B cell (primary cell): ENCODE measurements around the gene NEDD1. TPM values are rescaled to one million over a fixed set of nuclear protein-coding genes. Genes with fewer than 3 reads are reported as not detected.

Experiments
- ATAC-seq: fragments of 200-7000 bp; cut with Tn5 transposase; one replicate; pipeline ENCODE4 v1.10.0; 2021; ENCODE audit warnings: low read depth, mild to moderate bottlenecking, moderate number of reproducible peaks, moderate library complexity
- CTCF ChIA-PET: fragments of 350-600 bp; sonication (Branson Sonifier 250); formaldehyde crosslinking; loops from one replicate; lab custom pipeline; 2021; ENCODE audit warnings: antibody characterized with exemption, inconsistent platforms; lab: Charles Lee
- POLR2A ChIA-PET: fragments of 350-600 bp; sonication (Branson Sonifier 250); formaldehyde crosslinking; loops from one replicate; lab custom pipeline; 2021; ENCODE audit warnings: antibody characterized with exemption; lab: Charles Lee
- DNase-seq: peaks from one replicate; pipeline ENCODE4 v3.0.0; 2013
- H2AFZ ChIP-seq: 2 replicates; pipeline ENCODE4 v1.6.1; 2012; ENCODE audit warnings: mild to moderate bottlenecking, low read depth, low read length; ENCODE audit not compliant: insufficient read depth, poor library complexity, severe bottlenecking
- H3K27ac ChIP-seq, 2 donors: 1 replicate in 1 of 2; 2 replicates in 1 of 2; pipeline ENCODE4 v1.5.1; 2012 to 2013; ENCODE audit warnings: low read length in 2 of 2, mild to moderate bottlenecking in 2 of 2, moderate library complexity in 1 of 2
- H3K27me3 ChIP-seq, 4 experiments: fragments of 200-600 bp in 1 of 4; sonication (generic) in 1 of 4; replicated peaks in 1 of 4; 1 replicate in 2 of 4; 2 replicates in 2 of 4; pipeline versions ENCODE4 v1.6.1 to v1.7.0; 2013 to 2016; ENCODE audit warnings: low read length in 3 of 4, mild to moderate bottlenecking in 2 of 4, mixed read lengths in 1 of 4, moderate library complexity in 1 of 4; ENCODE audit not compliant: insufficient read depth in 4 of 4, control insufficient read depth in 3 of 4; ENCODE audit errors: control extremely low read depth in 1 of 4
- H3K36me3 ChIP-seq, 2 experiments: replicated peaks in 1 of 2; 1 replicate in 1 of 2; 2 replicates in 1 of 2; pipeline versions ENCODE4 v1.6.1 to v1.7.1; 2013; ENCODE audit warnings: low read length in 1 of 2; ENCODE audit not compliant: insufficient read depth in 2 of 2, control insufficient read depth in 1 of 2; ENCODE audit errors: control extremely low read depth in 1 of 2, extremely low read depth in 1 of 2
- H3K4me1 ChIP-seq, 2 donors: fragments of 200-600 bp in 1 of 2; sonication (generic) in 1 of 2; 1 replicate in 1 of 2; 2 replicates in 1 of 2; pipeline versions ENCODE4 v1.5.1 to v1.6.1; 2013 to 2017; ENCODE audit warnings: low read length in 2 of 2; ENCODE audit not compliant: control insufficient read depth in 2 of 2, insufficient read depth in 2 of 2
- H3K4me2 ChIP-seq: replicated peaks from 2 replicates; pipeline ENCODE3; 2012; ENCODE audit warnings: mild to moderate bottlenecking, low read depth, low read length; ENCODE audit not compliant: poor library complexity, severe bottlenecking
- H3K4me3 ChIP-seq, 5 experiments: fragments of 200-600 bp in 1 of 5; sonication (generic) in 1 of 5; 1 replicate in 3 of 5; 2 replicates in 2 of 5; pipeline versions ENCODE4 v1.5.1 to v1.7.0; 2011 to 2016; ENCODE audit warnings: low read length in 4 of 5, mild to moderate bottlenecking in 4 of 5, low read depth in 2 of 5, control low read depth in 1 of 5, moderate library complexity in 1 of 5; ENCODE audit not compliant: insufficient read depth in 1 of 5; ENCODE audit errors: control extremely low read depth in 1 of 5, extremely low read depth in 1 of 5
- H3K79me2 ChIP-seq: fragments of 200-600 bp; sonication (generic); one replicate; pipeline ENCODE4 v1.6.0; 2016; ENCODE audit warnings: low read length; ENCODE audit not compliant: control insufficient read depth, insufficient read depth
- H3K9ac ChIP-seq: fragments of 200-600 bp; sonication (generic); 2 replicates; pipeline ENCODE4 v1.6.1; 2017; ENCODE audit warnings: mild to moderate bottlenecking, low read length, moderate library complexity
- H3K9me3 ChIP-seq, 3 donors: one replicate each; pipeline versions ENCODE4 v1.6.1 to v1.7.1; 2013; ENCODE audit warnings: low read length in 2 of 3; ENCODE audit not compliant: control insufficient read depth in 2 of 3, insufficient read depth in 1 of 3; ENCODE audit errors: control extremely low read depth in 1 of 3
- H4K20me1 ChIP-seq: 2 replicates; pipeline ENCODE4 v1.6.0; 2012; ENCODE audit warnings: mild to moderate bottlenecking, low read length; ENCODE audit not compliant: insufficient read depth, control insufficient read depth, poor library complexity, severe bottlenecking
- H3K27ac Mint-ChIP-seq: one replicate; pipeline ENCODE4 v1.8.0; 2021; ENCODE audit warnings: mixed read lengths
- H3K27me3 Mint-ChIP-seq: one replicate; pipeline ENCODE4 v1.8.0; 2021; ENCODE audit warnings: mixed read lengths
- H3K4me1 Mint-ChIP-seq: one replicate; pipeline ENCODE4 v1.8.0; 2021; ENCODE audit warnings: mixed read lengths
- H3K4me3 Mint-ChIP-seq: one replicate; pipeline ENCODE4 v1.8.0; 2021; ENCODE audit warnings: mixed read lengths
- H3K9me3 Mint-ChIP-seq: one replicate; pipeline ENCODE4 v1.8.0; 2022; ENCODE audit warnings: mixed read lengths; ENCODE audit not compliant: insufficient read depth
- EZH2 ChIP-seq: IDR thresholded peaks from 2 replicates; pipeline ENCODE4 v1.6.1; 2012; ENCODE audit warnings: borderline replicate concordance, low read depth, mild to moderate bottlenecking, moderate library complexity, low read length; ENCODE audit not compliant: insufficient read depth, poor library complexity, severe bottlenecking
- WGBS: methylation state at CpG from one replicate; pipeline ENCODE4 v1.1.5; 2013; ENCODE audit warnings: missing lambda C conversion rate; ENCODE audit not compliant: insufficient coverage; 5-methylcytosine and 5-hydroxymethylcytosine counted together
- intact Hi-C: fragments of 100-400 bp; cut with micrococcal nuclease; formaldehyde crosslinking; loops from one replicate; pipeline ENCODE4 v1.10.0; 2022
- polyA plus RNA-seq: library from polyadenylated mRNA; depleted of rRNA; stranded (reverse); fragments of >200 nt; gene quantifications from 2 replicates; pipeline ENCODE4 v1.2.3, GENCODE V29; 2012
- total RNA-seq, 2 donors: library from RNA; stranded (reverse); fragments of 120-200 nt in 1 of 2; gene quantifications; 1 replicate in 1 of 2; 2 replicates in 1 of 2; pipeline versions ENCODE4 v1.2.3 to v1.2.4, GENCODE V29; 2013 to 2022
- TF ChIP-seq, protein P1 (sequence below): fragments of 200-600 bp; IDR thresholded peaks from one replicate; pipeline ENCODE4 v1.8.0; 2022; ENCODE audit warnings: antibody characterized with exemption, mild to moderate bottlenecking

NEDD1 gene
- total and polyA plus RNA-seq, 2 donors (not counting 1 experiment from before 2014, with no cell fraction given), result 7.4 to 20.3 TPM

DNA sequence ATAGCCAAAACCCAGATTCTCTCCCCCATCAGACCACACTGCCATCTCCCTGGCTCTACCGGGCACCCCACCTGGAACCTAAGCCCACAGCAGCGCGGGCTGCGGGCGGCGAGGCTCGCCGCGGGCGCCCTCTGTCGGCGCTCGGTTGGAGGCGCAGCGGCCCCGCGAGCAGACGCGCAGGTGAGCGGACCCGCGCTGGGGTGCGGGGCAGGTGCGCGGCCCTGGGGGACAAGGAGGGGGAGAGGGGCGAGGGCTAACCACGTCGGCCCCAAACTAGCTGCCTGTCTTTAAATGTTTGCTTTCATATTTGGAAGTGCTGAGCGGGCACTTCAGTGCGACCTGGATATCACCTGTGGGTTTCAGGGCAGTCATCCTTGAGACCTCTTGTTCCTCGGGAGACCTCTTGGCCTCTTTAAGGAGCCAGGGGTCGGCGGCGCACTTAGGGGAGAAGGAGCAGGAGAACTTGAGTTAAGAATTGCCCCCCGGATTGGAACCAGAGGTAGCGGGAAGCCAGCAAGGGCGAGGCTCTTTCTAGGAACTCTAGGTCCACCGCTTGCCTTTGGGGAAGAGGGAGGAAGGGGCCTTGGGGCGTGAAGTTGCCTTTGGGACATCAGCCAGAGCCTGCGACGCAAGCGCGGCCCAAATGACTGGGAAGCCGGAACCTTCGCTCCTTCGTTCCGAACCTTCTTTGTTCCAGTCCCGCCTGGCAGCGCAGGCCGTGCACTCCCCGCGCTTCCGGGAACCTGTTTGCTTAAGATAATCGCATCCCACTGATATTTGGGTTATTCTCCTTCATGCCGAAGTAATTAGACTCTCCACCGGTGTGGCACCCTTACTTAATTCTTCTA lies 78.7 kb downstream of the NEDD1 start:
- Histone ChIP-seq H4K20me1 (no peaks in the 10 kb centered on the region), H3K79me2 (no peaks in the 10 kb centered on the region), H3K27me3 (peaks cover 0 to 20% (median 18%) of the 10 kb centered on the region in 4 experiments), H3K9me3 (no peaks in the 10 kb centered on the region), H3K27ac (no peak overlapping the region), H3K4me2 (peak overlapping the region; percentile 85), H3K9ac (peak overlapping the region; percentile 69), H3K4me1 (peaks cover 10 to 12% of the 10 kb centered on the region in 2 donors), H2AFZ (peak overlapping the region; percentile 76), H3K4me3 (peak overlapping the region in 4 of 5 experiments; percentile 14 to 59 (median 42)), H3K36me3 (no peaks in the 10 kb centered on the region)
- Mint-ChIP-seq H3K4me1 (peaks cover 6% of the 10 kb centered on the region), H3K27ac (no peak overlapping the region), H3K4me3 (peak overlapping the region; percentile 66), H3K27me3 (peaks cover 40% of the 10 kb centered on the region), H3K9me3 (no peaks in the 10 kb centered on the region)
- intact Hi-C loops, result loop anchor here (5.0 kb wide), 2 partner anchors 322 to 1412 kb away; no protein-coding TSS in a partner anchor
- peak; percentile 83 for ATAC-seq
- ChIA-PET CTCF (interaction anchor here (0.7 to 4.8 kb wide), 10 partner anchors 8 to 419 kb away, joined by 3 to 17 read pairs (median 4); no protein-coding TSS in a partner anchor), POLR2A (no interaction called here)
- WGBS, result 5% methylated on average over 52 of the region's 56 CpGs
- peak; percentile 67 for DNase-seq
- TF ChIP-seq, protein P1, sequence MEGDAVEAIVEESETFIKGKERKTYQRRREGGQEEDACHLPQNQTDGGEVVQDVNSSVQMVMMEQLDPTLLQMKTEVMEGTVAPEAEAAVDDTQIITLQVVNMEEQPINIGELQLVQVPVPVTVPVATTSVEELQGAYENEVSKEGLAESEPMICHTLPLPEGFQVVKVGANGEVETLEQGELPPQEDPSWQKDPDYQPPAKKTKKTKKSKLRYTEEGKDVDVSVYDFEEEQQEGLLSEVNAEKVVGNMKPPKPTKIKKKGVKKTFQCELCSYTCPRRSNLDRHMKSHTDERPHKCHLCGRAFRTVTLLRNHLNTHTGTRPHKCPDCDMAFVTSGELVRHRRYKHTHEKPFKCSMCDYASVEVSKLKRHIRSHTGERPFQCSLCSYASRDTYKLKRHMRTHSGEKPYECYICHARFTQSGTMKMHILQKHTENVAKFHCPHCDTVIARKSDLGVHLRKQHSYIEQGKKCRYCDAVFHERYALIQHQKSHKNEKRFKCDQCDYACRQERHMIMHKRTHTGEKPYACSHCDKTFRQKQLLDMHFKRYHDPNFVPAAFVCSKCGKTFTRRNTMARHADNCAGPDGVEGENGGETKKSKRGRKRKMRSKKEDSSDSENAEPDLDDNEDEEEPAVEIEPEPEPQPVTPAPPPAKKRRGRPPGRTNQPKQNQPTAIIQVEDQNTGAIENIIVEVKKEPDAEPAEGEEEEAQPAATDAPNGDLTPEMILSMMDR, result peak; percentile 92
- TF ChIP-seq EZH2, result peak; percentile 48
